HepG2 (cell line): ENCODE data around the gene ATG7. TPM values are rescaled to one million over a fixed set of nuclear protein-coding genes. Genes with fewer than 3 reads are reported as not detected.

Source experiments
- ATAC-seq: fragments of 200-7000 bp; cut with Tn5 transposase; 3 replicates; pipeline ENCODE4 v1.9.1; 2020; ENCODE audit warnings: mild to moderate bottlenecking, moderate library complexity
- BruUV-seq: library from RNA; stranded (reverse); fragments of 400-500 nt; replicated peaks from 2 replicates; lab custom pipeline; 2021; lab: Mats Ljungman, UMichigan
- CTCF ChIA-PET: fragments of 300-600 bp; formaldehyde crosslinking; extraction: SDS; loops from one replicate; lab custom pipeline; 2021; ENCODE audit warnings: low total read pairs, inconsistent platforms, low intra/inter-chr PET ratio; lab: Yijun Ruan, JAX
- POLR2A ChIA-PET: fragments of 350-600 bp; sonication (Branson Sonifier 250); formaldehyde crosslinking; loops from one replicate; lab custom pipeline; 2020; ENCODE audit warnings: antibody characterized with exemption, inconsistent platforms; lab: Yijun Ruan, JAX
- DNase-seq: peaks from one replicate; pipeline ENCODE4 v3.0.0-alpha.2; 2015; ENCODE audit warnings: low spot score
- FAIRE-seq: peaks from 3 replicates; lab custom pipeline; 2011; peaks lifted over from hg19 to GRCh38; lab: Jason Lieb, UNC
- H2AFZ ChIP-seq: one replicate; pipeline ENCODE4 v1.6.1; 2011; ENCODE audit warnings: low read length, inconsistent platforms
- H3K27ac ChIP-seq: fragments of 300-600 bp; 3 replicates; pipeline ENCODE4 v1.8.0; 2011; ENCODE audit warnings: mixed run types, mild to moderate bottlenecking, mixed read lengths, low read length, inconsistent platforms; ENCODE audit not compliant: insufficient read depth; ENCODE audit errors: extremely low read length
- H3K27me3 ChIP-seq, 2 experiments: fragments of 200-600 bp in 1 of 2; 2 replicates in 1 of 2; 3 replicates in 1 of 2; pipeline versions ENCODE4 v1.6.0 to v1.8.0; 2011; ENCODE audit warnings: low read length in 2 of 2, mild to moderate bottlenecking in 2 of 2, moderate library complexity in 2 of 2, inconsistent platforms in 1 of 2; ENCODE audit not compliant: insufficient read depth in 2 of 2, control insufficient read depth in 1 of 2
- H3K36me3 ChIP-seq, 2 experiments: fragments of 200-600 bp in 1 of 2; replicated peaks in 1 of 2; 2 replicates in 1 of 2; 3 replicates in 1 of 2; pipeline versions ENCODE4 v1.5.1 to v1.8.0; 2011; ENCODE audit warnings: low read length in 2 of 2, inconsistent platforms in 1 of 2; ENCODE audit not compliant: insufficient read depth in 2 of 2, control insufficient read depth in 1 of 2
- H3K4me1 ChIP-seq: 2 replicates; pipeline ENCODE4 v1.5.1; 2012; ENCODE audit warnings: low read length, inconsistent platforms; ENCODE audit not compliant: insufficient read depth
- H3K4me2 ChIP-seq: 2 replicates; pipeline ENCODE4 v1.6.0; 2011; ENCODE audit warnings: low read depth, low read length, inconsistent platforms
- H3K4me3 ChIP-seq, 3 experiments: fragments of 200-600 bp in 1 of 3; sonication (generic), shearing (Covaris generic) in 1 of 3; replicated peaks in 1 of 3; 2 replicates each; pipeline ENCODE4 v1.5.1; 2011 to 2016; ENCODE audit warnings: low read length in 3 of 3, inconsistent platforms in 2 of 3, low read depth in 2 of 3, mild to moderate bottlenecking in 2 of 3, control low read depth in 1 of 3, mixed read lengths in 1 of 3; ENCODE audit not compliant: insufficient read depth in 1 of 3
- H3K79me2 ChIP-seq: one replicate; pipeline ENCODE4 v1.6.1; 2011; ENCODE audit warnings: low read length, inconsistent platforms; ENCODE audit not compliant: insufficient read depth
- H3K9ac ChIP-seq: 2 replicates; pipeline ENCODE4 v1.6.0; 2011; ENCODE audit warnings: mild to moderate bottlenecking, low read depth, low read length, inconsistent platforms; ENCODE audit not compliant: insufficient read depth
- H3K9me3 ChIP-seq: 2 replicates; pipeline ENCODE4 v1.5.1; 2012; ENCODE audit warnings: mild to moderate bottlenecking, low read length
- H4K20me1 ChIP-seq: 2 replicates; pipeline ENCODE4 v1.6.0; 2011; ENCODE audit warnings: inconsistent platforms, mild to moderate bottlenecking, low read length, moderate library complexity; ENCODE audit not compliant: insufficient read depth
- CENPX ChIP-seq: sonication (generic); formaldehyde crosslinking; IDR thresholded peaks from 2 replicates; pipeline ENCODE4 v1.9.0; 2021; ENCODE audit warnings: mild to moderate bottlenecking, missing genetic modification reagents, moderate library complexity
- REL ChIP-seq: sonication (generic); formaldehyde crosslinking; conservative IDR thresholded peaks from 2 replicates; pipeline ENCODE4 v1.8.0; 2022; ENCODE audit warnings: mild to moderate bottlenecking, missing genetic modification reagents, moderate library complexity
- WGBS: methylation state at CpG from one replicate; pipeline ENCODE4 v1.1.6; 2017; ENCODE audit warnings: low lambda C conversion rate; 5-methylcytosine and 5-hydroxymethylcytosine counted together
- in situ Hi-C: cut with HindIII; loops from 2 replicates; pipeline ENCODE4 v1.10.0; 2017; ENCODE audit warnings: low pct_unique_long_range_greater_than_20kb; ENCODE audit not compliant: extremely low pct_ligation_motif_present
- intact Hi-C: fragments of 100-400 bp; cut with micrococcal nuclease; formaldehyde crosslinking; loops from one replicate; pipeline ENCODE4 v1.10.0; 2022; ENCODE audit not compliant: unreplicated experiment
- polyA plus RNA-seq, 8 experiments: library from polyadenylated mRNA; depleted of rRNA in 3 of 8; stranded (reverse) in 7 of 8; unstranded in 1 of 8; fragments of >200 nt; fragmentation: Illumina TruSeq in 4 of 8; extraction: Trizol in 4 of 8; gene quantifications; 2 replicates each; pipeline versions ENCODE4 v1.2.1 to v1.2.3, GENCODE V29; 2011 to 2016; ENCODE audit warnings: low read depth in 4 of 8, missing spikeins in 1 of 8, mixed read lengths in 1 of 8; ENCODE audit not compliant: insufficient read depth in 1 of 8
- total RNA-seq, 5 experiments: library from RNA; depleted of rRNA; stranded (reverse); fragments of >200 nt; fragmentation: Illumina TruSeq; extraction: Trizol; gene quantifications; 2 replicates each; pipeline ENCODE4 v1.2.3, GENCODE V29; 2016; ENCODE audit warnings: low read depth in 1 of 5
- TF ChIP-seq, protein P1 (sequence below): sonication (generic); formaldehyde crosslinking; IDR thresholded peaks from 2 replicates; pipeline ENCODE4 v1.5.1; 2020; ENCODE audit warnings: mild to moderate bottlenecking, missing genetic modification reagents, moderate library complexity
- TF ChIP-seq, protein P2 (sequence below): sonication (generic); formaldehyde crosslinking; IDR thresholded peaks from 2 replicates; pipeline ENCODE4 v1.5.0; 2020; ENCODE audit warnings: mild to moderate bottlenecking, missing genetic modification reagents, borderline replicate concordance
- TF ChIP-seq, protein P3 (sequence below): sonication (generic); formaldehyde crosslinking; IDR thresholded peaks from 2 replicates; pipeline ENCODE4 v1.4.0; 2020; ENCODE audit warnings: missing genetic modification reagents

The ATG7 gene
- total and polyA plus RNA-seq, 2 of the 13 experiments (the other 11 are each of a cell fraction or from before 2014, with no cell fraction given) = 7.8 to 22.1 TPM

DNA sequence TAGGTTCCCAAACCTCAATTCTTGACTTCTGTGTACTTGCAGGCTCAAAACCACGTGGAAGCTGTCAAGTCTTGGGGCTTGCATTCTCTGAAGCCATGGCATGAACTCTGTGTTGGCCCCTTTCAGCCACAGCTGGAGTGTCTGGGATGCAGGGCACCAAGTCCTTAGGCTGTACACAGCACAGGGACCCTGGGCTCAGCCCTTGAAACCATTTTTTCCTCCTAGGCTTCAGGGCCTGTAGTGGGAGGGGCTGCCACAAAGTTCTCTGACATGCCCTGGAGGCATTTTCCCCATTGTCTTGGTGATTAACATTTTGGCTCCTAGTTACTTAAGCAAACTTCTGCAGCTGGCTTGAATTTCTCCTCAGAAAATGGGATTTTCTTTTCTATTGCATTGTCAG, 135.4 kb downstream of the ATG7 start:
- FAIRE-seq (no peak), ATAC-seq (no peak)
- H2AFZ ChIP-seq = no peak overlapping the region
- H3K27ac ChIP-seq = no peak overlapping the region
- H3K9ac ChIP-seq = no peak overlapping the region
- no peaks in the 10 kb centered on the region for H3K36me3 ChIP-seq
- no peak overlapping the region for H3K4me2 ChIP-seq
- H3K9me3 ChIP-seq = peaks cover 17% of the 10 kb centered on the region
- H3K79me2 ChIP-seq = no peaks in the 10 kb centered on the region
- intact Hi-C loops = no loop called here
- POLR2A ChIA-PET = no interaction called here
- H3K27me3 ChIP-seq = no peaks in the 10 kb centered on the region
- CTCF ChIA-PET = no interaction called here
- H3K4me1 ChIP-seq = no peaks in the 10 kb centered on the region
- in situ Hi-C loops = no loop called here
- H4K20me1 ChIP-seq = no peaks in the 10 kb centered on the region
- WGBS = 29% methylated on average over 1 of the region's 1 CpG
- TF ChIP-seq, protein P1, sequence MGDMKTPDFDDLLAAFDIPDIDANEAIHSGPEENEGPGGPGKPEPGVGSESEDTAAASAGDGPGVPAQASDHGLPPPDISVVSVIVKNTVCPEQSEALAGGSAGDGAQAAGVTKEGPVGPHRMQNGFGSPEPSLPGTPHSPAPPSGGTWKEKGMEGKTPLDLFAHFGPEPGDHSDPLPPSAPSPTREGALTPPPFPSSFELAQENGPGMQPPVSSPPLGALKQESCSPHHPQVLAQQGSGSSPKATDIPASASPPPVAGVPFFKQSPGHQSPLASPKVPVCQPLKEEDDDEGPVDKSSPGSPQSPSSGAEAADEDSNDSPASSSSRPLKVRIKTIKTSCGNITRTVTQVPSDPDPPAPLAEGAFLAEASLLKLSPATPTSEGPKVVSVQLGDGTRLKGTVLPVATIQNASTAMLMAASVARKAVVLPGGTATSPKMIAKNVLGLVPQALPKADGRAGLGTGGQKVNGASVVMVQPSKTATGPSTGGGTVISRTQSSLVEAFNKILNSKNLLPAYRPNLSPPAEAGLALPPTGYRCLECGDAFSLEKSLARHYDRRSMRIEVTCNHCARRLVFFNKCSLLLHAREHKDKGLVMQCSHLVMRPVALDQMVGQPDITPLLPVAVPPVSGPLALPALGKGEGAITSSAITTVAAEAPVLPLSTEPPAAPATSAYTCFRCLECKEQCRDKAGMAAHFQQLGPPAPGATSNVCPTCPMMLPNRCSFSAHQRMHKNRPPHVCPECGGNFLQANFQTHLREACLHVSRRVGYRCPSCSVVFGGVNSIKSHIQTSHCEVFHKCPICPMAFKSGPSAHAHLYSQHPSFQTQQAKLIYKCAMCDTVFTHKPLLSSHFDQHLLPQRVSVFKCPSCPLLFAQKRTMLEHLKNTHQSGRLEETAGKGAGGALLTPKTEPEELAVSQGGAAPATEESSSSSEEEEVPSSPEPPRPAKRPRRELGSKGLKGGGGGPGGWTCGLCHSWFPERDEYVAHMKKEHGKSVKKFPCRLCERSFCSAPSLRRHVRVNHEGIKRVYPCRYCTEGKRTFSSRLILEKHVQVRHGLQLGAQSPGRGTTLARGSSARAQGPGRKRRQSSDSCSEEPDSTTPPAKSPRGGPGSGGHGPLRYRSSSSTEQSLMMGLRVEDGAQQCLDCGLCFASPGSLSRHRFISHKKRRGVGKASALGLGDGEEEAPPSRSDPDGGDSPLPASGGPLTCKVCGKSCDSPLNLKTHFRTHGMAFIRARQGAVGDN = no peak
- TF ChIP-seq, protein P2, sequence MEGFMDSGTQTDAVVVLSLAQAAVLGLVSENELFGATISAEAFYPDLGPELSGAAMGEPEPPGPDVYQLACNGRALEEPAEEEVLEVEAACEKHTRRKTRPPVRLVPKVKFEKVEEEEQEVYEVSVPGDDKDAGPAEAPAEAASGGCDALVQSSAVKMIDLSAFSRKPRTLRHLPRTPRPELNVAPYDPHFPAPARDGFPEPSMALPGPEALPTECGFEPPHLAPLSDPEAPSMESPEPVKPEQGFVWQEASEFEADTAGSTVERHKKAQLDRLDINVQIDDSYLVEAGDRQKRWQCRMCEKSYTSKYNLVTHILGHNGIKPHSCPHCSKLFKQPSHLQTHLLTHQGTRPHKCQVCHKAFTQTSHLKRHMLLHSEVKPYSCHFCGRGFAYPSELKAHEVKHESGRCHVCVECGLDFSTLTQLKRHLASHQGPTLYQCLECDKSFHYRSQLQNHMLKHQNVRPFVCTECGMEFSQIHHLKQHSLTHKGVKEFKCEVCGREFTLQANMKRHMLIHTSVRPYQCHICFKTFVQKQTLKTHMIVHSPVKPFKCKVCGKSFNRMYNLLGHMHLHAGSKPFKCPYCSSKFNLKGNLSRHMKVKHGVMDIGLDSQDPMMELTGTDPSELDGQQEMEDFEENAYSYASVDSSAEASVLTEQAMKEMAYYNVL = no peak
- TF ChIP-seq, protein P3, sequence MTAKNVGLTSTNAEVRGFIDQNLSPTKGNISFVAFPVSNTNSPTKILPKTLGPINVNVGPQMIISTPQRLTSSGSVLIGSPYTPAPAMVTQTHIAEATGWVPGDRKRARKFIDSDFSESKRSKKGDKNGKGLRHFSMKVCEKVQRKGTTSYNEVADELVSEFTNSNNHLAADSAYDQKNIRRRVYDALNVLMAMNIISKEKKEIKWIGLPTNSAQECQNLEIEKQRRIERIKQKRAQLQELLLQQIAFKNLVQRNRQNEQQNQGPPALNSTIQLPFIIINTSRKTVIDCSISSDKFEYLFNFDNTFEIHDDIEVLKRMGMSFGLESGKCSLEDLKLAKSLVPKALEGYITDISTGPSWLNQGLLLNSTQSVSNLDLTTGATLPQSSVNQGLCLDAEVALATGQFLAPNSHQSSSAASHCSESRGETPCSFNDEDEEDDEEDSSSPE (CRISPR knock-in tag) = no peak
- TF ChIP-seq CENPX (CRISPR knock-in tag) = no peak
- no peak for TF ChIP-seq REL (CRISPR knock-in tag)
- TF ChIP-seq, all 625 proteins: peak for 0
- BruUV-seq = no TSS peak
- no peak for DNase-seq
- H3K4me3 ChIP-seq = no peak overlapping the region
